C1 segment of cervical spinal cord (tissue), 14 donors: ENCODE results near the gene AGBL3.
"Not testable (repeated sequence)": the region's sequence is repeated elsewhere in the genome, so short reads cannot be mapped to it uniquely, and the experiment has no call there.

Source experiments
- DNase-seq, 14 donors: peaks; one replicate each; lab custom pipeline; 2025; lab: John Stamatoyannopoulos, UW

Gene AGBL3

DNA sequence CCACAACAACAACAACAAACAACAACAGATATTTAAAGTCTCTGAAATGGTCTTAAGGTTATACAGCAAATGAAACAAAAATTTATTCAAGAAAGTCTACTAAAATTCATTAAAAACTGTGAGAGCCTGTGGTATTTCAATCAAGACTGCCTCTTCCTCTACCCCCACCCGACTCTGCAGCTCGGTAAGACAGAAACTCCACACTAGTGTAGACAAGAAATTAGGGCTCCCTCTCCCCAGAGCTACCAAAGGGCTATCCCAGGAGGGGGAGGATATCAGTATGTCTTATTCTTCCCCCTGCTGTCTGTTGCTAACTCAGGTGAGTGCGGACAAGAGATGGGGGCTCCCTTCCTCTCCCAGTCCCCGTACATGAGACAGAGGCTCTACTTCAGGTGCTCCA, 90.6 kb downstream of the AGBL3 start:
- DNase-seq, result no peak

DNA sequence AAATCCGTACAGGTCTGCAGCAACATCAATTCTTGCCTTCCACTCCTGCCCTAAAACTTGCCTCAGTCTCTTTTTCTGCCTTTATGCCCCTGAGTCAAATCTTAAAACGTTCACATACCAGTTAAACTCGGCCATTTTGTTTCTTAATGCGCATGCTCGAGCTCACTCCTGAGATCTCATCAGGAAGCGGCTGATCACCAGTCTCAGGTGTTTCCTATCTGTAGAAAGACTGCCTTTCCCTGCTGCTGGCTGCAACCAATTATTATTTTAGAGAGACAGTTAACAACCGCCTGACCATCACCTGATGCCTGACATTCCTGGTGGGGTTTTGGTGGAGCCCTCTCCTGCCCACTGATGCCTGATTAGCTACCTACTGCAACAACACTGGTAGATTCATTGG, 91.3 kb downstream of the AGBL3 start:
- no peak for DNase-seq

DNA sequence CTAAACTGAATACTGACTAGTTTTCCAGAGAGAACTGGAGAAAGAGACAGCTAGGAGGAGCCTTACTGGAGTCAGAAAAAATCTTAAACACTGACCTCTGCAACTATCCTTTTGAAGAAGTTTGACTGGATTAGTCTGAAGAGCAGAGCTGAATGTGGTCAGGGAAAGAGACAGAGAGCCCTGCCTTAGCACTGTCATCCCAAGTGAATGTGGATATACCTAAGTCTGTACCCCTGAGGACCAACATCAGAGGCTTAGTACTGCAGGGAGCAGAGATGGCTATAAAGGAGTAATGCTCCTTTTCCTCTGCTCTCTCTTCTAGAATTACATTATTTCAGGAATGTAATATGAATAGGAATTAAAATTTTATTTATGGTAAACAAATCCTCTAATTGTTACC, 91.7 kb downstream of the AGBL3 start:
- no peak for DNase-seq

GRCh38 chr7:135079068-135079467, 92.8 kb downstream of the AGBL3 start:
- DNase-seq, result no peak

- DNase-seq, result no peak
These were observed 96.7 kb downstream of the AGBL3 start for GRCh38 chr7:135083005-135083404.

- no peak for DNase-seq
These were observed 102.3 kb downstream of the AGBL3 start for GRCh38 chr7:135088566-135088965.

GRCh38 chr7:135091717-135092116, 105.4 kb downstream of the AGBL3 start:
- no peak for DNase-seq

DNA sequence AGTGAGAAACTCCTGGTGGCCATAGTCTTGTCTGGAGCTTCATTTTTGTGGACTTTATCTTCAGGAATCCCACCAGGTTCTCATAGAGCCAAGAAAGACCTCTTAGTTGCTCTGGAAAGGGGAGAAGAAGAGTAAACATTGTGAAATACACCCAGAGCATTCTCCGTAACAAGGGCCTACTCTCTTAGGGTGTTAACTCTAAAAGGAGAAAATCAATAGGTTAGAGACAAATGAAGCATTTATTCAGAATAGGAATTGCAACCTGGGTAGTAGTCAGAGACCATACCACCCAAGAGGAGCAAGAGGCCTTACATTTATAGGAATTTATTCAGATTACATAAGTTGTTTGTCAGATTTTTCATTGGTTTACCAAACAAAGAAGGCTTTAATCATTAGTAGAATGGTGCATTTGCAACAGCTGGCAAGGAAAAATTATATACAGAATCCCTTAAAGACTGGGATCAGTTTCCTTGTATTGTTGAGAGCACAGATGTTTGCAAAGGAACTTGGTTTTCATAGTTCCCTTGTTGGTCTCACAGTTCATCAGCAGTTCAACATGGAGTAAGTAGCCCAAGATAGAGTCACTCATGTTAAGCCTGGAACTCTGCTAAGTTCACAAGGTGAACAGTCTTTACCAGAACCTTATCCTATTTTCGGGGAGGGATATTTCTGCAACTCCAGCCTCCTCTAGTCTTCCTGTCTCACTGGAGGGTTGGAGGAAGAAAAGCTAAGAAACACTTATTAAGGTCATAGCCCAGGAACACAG, 108.3 kb downstream of the AGBL3 start:
- no peak for DNase-seq

GRCh38 chr7:135095450-135095849, 109.1 kb downstream of the AGBL3 start:
- DNase-seq, result no peak

- DNase-seq, result no peak
These were observed 112.1 kb downstream of the AGBL3 start for GRCh38 chr7:135098391-135098790.

DNA sequence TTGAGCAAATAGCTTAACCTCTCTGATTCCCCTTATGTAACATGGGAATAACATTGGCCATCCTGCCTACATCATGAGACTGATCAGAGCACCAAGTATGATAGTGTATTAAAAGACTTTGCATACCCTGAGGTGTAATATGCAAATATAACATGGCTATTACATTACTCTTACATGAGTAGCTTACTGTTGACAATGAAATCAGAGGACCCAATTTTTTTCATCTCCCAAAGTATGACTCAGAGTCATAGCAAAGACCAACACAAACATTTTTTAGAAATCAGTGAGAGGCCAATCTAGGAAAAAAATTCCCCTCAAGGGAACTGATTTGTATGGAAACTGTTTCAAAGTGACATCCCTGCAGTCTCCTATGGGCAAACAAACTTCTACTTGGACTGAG, 114.5 kb downstream of the AGBL3 start:
- DNase-seq, result no peak

DNA sequence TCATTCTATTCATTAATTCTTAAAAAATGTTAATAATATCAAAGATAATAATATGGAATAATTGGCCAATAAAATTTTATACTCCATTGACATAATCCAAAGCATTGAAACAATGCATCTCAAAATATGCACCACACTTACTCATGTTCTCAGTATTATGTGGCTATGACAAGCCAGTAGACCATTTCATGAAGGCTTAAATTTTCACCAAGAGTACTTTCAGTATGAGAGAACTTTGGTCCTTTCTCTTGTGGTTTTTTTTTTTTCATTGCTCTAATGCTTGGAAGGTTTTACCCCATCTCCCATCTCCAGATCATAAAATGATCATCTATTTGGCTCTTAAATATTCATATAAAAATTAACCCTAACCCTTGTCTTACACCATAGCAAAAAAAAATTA, 116.1 kb downstream of the AGBL3 start:
- DNase-seq, result no peak

DNA sequence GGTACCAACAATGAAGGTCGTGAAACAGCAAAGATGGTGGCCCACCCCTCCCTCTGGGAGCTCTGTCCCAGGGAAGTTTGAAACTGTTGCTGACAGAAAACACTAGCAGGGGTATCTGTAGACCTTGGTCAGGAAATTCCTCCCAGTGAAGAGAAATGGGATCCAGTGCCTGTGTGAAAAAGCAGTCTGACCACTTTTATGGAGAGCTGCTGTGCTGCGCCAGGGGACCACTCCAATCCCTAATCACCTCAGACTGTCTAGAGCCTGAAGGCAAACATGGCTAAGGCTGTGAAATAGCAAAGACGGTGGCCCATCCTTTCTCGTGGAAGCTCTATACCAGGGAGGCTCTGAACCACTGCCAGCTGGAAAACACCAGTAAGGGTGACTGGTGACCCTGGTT, 123.3 kb downstream of the AGBL3 start:
- no peak for DNase-seq

- DNase-seq, result no peak
These were observed 123.7 kb downstream of the AGBL3 start for GRCh38 chr7:135109976-135110375.

GRCh38 chr7:135111379-135111778, 125.1 kb downstream of the AGBL3 start:
- DNase-seq, result no peak

- DNase-seq, result no peak
These were observed 128.3 kb downstream of the AGBL3 start for GRCh38 chr7:135114622-135115021.

GRCh38 chr7:135117096-135117495, 130.8 kb downstream of the AGBL3 start:
- DNase-seq, result no peak

- no peak for DNase-seq
These were observed 135.6 kb downstream of the AGBL3 start for GRCh38 chr7:135121868-135122267.

DNA sequence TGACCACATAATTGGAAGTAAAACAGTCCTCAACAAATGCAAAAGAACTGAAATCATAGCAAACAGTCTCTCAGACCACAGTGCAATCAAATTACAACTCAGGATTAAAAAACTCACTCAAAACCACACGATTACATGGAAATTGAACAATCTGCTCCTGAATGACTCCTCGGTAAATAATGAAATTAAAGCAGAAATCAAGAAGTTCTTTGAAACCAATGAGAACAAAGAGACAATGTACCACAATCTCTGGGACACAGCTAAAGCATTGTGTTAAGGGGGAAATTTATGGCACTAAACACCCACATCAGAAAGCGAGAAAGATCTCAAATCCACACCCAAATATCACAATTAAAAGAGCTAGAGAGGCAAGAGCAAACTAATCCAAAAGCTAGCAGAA, 138.3 kb downstream of the AGBL3 start:
- not testable (repeated sequence) for DNase-seq

- DNase-seq, result no peak
These were observed 142.6 kb downstream of the AGBL3 start for GRCh38 chr7:135128931-135129330.

DNA sequence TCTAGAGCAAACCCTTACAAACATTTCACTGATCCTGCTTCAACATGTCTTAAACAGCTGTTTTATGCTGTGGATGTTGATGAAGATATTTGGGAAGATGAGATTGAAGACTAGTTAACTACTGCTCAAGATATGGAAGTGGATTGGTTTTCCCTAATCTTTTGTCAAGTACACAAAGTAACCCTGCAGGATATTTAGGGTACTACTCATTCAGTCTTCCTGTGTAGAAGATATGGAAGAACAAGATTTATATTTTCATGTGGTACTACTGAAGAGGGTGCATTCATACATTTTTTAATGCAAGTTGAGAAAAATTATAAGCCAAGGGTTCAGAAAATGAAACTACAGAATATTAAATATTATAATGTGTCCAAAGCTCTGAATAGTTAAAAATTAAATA, 143.3 kb downstream of the AGBL3 start:
- no peak for DNase-seq

GRCh38 chr7:135143885-135144668, 157.8 kb downstream of the AGBL3 start:
- DNase-seq, result no peak

DNA sequence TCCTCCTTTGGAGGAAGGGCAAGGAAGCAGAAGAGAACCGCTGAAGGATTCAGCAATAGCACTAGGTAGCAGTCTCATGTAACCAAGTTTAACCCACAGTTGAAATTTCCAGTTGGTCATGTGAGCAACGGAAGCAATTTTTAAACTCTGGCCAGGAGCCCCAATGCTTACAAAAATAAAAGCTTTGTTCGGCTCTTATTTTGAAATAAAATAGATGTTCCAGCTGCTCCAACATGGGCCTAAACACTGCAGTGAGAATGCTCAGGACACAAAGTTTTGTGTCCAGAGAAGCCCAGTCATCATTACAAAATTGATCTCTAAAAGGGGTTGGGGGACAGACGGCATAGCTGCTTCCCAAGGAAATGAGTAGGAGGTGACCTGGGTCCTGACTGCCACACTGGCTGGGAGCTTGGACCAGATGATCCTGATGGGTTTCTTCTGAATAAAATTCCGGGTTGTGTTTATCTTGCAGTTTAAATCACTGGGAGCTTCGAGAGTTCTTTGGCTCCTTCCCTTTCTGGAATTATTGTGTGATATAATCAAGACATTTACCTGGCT, 161.1 kb downstream of the AGBL3 start:
- peak in 4 of 14 donors; percentile 32 to 83 (median 44) for DNase-seq
